HEK293T (cell line): ENCODE measurements around the gene SHCBP1.

Source experiments
- CTCF ChIA-PET: fragments of 350-600 bp; formaldehyde crosslinking; extraction: SDS; loops from one replicate; lab custom pipeline; 2021; ENCODE audit warnings: antibody characterized with exemption, inconsistent platforms; lab: Yijun Ruan, JAX
- POLR2A ChIA-PET: fragments of 350-600 bp; formaldehyde crosslinking; extraction: SDS; loops from one replicate; lab custom pipeline; 2020; ENCODE audit warnings: antibody characterized with exemption, inconsistent platforms; lab: Yijun Ruan, JAX
- DNase-seq: peaks from one replicate; pipeline ENCODE4 v3.0.0; 2012; ENCODE audit warnings: mixed read lengths; ENCODE audit errors: extremely low spot score
- BHLHE40 ChIP-seq: fragments of 450-650 bp; IDR thresholded peaks from 2 replicates; pipeline ENCODE4 v1.6.1; 2016; ENCODE audit warnings: mild to moderate bottlenecking, moderate library complexity, borderline replicate concordance
- CTBP1 ChIP-seq: fragments of 450-650 bp; IDR thresholded peaks from 2 replicates; pipeline ENCODE4 v1.6.1; 2016; ENCODE audit warnings: borderline replicate concordance
- ELF4 ChIP-seq: fragments of 450-650 bp; IDR thresholded peaks from 2 replicates; pipeline ENCODE4 v1.6.1; 2017; ENCODE audit warnings: antibody characterized with exemption
- FOXA1 ChIP-seq: fragments of 450-650 bp; IDR thresholded peaks from 2 replicates; pipeline ENCODE4 v1.6.1; 2016; ENCODE audit warnings: mild to moderate bottlenecking
- NFRKB ChIP-seq: fragments of 450-650 bp; IDR thresholded peaks from 2 replicates; pipeline ENCODE4 v1.6.1; 2016; ENCODE audit warnings: mild to moderate bottlenecking, moderate library complexity
- PKNOX1 ChIP-seq: fragments of 450-650 bp; IDR thresholded peaks from 2 replicates; pipeline ENCODE4 v1.6.1; 2016
- SP1 ChIP-seq: fragments of 450-650 bp; IDR thresholded peaks from 2 replicates; pipeline ENCODE4 v1.6.1; 2017
- TARDBP ChIP-seq: fragments of 450-650 bp; IDR thresholded peaks from 2 replicates; pipeline ENCODE4 v1.6.1; 2016
- ZNF384 ChIP-seq: fragments of 450-650 bp; IDR thresholded peaks from 2 replicates; pipeline ENCODE4 v1.6.1; 2016

The SHCBP1 gene

GRCh38 chr16:46549477-46549876 is 71.7 kb downstream of the SHCBP1 start:
- CTCF ChIA-PET, result no interaction called here
- TF ChIP-seq CTBP1 (no peak), ZNF384 (no peak), NFRKB (no peak), BHLHE40 (no peak), TARDBP (no peak), ELF4 (no peak), SP1 (no peak), PKNOX1 (no peak), FOXA1 (no peak)
- POLR2A ChIA-PET, result interaction anchor here (0.8 kb wide), 1 partner anchor 71 kb away, joined by 3 read pairs; no protein-coding TSS in a partner anchor

More at GRCh38 chr16:46549477-46549876, 71.7 kb downstream of the SHCBP1 start:
- DNase-seq, result no peak
